GM19397 (cell line): ENCODE data around the gene LTBP2.

Experiments
- ATAC-seq: cut with Tn5 transposase; IDR thresholded peaks from one replicate; pipeline ENCODE4 v1.9.1; 2021; ENCODE audit warnings: mild to moderate bottlenecking, moderate library complexity; ENCODE audit not compliant: unreplicated experiment

LTBP2 gene

GRCh38 chr14:74593241-74593953 lies 18.6 kb downstream of the LTBP2 start:
- no peak for ATAC-seq

DNA sequence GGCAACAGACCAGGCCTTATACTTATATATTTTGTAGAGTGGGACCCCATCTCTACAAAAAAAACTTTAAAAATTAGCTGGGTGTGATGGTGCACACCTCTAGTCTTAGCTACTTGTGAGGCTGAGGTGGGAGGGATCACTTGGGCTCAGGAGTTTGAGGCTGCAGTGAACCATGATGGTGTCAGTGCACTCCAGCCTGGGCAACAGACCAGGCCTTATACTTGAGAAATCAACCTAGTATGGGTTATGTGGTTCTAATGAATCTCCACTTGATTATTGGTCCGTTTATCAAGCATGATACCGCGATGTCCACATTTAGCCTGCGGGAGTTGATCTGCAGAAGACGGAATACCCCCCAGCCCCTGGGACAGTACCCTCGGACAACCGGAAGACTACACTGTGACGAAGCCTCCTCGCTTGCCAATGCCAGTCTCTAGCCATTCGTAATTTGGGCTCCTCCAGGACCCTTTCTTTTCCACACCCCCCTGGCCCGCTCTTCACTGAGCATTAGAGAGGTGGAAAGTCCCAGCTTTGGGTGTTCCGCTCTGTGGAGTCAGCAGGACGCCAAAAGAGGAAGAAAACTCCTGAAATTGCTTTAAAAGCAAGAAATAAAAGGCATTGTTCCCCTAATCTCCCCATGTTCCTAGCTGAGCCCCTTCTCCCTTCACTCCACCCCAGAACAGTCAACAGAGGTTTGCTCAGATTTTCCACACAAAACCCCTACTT lies 19.4 kb downstream of the LTBP2 start:
- ATAC-seq = no peak

DNA sequence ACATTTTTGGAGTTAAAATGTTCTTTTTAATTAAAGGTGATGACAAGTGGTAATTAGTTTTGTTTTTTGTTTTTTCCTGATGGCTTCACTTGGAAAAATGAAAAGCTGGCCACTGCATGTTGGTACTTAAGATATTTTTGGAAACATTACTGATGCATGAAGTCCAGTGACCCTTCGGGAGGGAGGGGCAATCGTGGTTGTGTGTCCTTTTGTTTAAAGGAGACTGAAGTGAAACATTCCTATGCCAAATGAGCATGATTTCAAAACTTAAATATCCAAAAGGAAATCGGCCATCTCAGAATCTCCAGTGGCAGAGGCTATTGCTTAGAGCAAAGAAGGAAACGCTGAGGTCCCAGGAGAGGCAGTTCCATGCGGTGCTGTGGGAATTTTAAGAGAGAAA lies 20.1 kb downstream of the LTBP2 start:
- ATAC-seq = no peak

- no peak for ATAC-seq
Observed at GRCh38 chr14:74591394-74591793, 20.6 kb downstream of the LTBP2 start.

GRCh38 chr14:74589291-74589879 lies 22.7 kb downstream of the LTBP2 start:
- no peak for ATAC-seq

GRCh38 chr14:74587363-74587707 lies 24.7 kb downstream of the LTBP2 start:
- ATAC-seq = no peak

DNA sequence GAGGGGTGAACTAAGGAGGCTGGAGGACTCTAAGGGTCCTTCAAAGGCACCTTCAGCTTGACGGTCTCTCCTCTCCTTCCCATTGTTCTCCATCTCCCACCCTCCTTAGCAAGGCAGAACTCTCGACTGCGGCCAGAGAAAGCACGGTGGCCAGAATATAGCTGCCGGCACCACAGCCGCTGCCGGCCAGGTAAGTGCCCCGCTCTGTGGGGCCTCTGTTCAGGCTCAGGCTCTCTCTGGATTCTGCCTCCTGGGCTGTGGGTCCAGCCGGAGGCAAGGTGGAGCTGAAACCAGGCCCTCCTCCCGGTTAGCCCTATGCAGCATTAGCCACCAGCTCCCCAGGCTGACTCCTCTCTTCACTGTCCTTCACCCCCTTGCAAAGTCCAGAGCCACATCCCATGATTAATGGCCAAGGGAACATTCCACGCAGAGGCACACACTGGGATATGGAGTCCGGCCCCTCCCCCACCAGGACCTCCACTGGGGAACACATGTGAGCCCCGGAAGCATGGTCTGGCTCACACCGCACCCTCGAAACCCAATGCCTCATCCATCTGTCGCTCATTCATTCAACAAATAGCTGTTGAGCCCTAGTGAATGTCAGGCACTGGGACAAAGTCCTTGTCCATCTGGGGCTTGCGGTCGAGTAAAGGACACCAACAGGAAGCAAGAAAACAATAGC lies 25.2 kb downstream of the LTBP2 start:
- ATAC-seq = no peak

DNA sequence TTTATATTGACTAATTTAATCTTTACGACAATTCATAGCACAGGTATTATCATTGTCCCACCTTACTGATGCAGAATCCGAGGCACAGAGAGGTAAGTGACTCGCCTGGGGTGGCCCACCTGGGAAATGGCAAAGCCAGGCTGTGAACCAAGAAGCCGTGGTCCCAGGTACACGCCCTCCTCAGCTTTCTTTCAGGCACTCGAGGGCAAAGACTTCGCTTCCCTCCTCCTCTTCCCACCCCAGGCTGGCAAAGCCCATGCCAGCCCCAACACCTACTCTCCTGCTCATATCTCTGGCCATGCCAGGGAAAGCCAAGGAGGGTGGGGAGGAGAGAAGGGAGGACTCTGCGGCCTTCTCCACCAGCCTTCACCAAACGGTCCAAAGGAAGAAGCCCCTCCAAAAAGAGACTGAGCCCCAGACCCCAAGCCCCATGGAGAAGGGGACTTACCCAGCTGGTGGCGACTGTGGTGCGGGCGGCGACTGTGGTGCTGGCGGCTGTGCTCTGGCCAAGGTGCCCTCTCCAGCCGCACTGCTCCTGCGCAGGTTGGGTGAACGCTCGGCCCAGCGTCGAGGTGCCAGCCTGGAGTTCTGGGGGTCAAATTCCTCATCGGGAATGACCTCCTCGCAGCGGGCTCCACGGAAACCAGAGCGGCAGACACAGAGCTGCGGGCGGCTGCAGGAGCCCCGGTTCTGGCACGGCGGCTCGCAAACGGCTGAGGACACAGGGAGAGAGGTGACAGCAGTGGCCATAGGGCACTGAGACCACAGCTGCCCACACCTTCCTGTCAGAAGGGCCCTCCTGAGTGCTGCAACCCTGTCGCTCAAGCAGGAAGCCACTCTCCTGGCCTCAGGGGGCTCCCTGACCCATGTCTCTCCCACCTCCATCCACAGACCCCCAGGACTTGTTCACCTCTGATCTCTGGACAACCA lies 26.4 kb downstream of the LTBP2 start:
- no peak for ATAC-seq

GRCh38 chr14:74584951-74585350 lies 27.1 kb downstream of the LTBP2 start:
- no peak for ATAC-seq

- ATAC-seq = no peak
Observed at GRCh38 chr14:74583689-74584434, 28.2 kb downstream of the LTBP2 start.

- no peak for ATAC-seq
Observed at GRCh38 chr14:74582910-74583581, 29.0 kb downstream of the LTBP2 start.

DNA sequence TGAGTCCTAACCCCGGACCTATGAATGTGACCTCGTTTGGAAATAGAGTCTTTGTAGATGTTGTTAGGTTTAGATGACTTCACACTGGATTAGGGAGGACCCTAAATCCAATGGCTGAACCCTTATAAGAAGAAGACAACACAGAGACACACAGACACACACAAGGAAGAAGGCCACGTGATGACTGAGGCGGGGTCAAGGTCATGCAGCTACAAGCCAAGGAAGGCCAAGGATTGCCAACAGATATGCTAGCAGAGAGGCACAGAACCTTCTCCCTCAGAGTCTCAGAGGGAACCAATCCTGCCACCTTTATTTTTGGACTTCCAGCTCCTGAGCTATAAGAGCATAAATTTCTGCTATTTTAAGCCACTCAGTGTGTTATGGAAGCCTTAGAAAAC lies 31.8 kb downstream of the LTBP2 start:
- ATAC-seq = no peak

GRCh38 chr14:74579447-74580274 lies 32.4 kb downstream of the LTBP2 start:
- ATAC-seq = no peak

DNA sequence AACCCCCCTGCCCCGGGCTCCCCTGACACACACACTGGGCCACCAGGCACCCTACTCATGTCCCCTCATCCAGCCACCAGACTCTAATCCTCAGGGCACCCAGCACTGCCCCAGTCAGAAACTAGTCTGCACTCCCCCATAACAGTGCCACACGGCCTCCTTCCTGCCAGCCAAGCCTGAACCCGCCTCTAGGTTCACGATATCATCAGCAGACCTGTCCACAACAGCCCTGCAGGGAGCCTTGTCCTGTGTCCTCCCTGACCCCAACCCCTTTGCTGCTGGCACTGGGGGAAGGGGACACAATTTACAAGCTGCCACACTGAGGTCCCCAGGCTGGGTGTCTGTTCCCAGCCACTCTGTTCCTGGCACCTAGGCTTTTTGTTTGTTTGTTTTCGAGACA lies 33.6 kb downstream of the LTBP2 start:
- no peak for ATAC-seq

- no peak for ATAC-seq
Observed at GRCh38 chr14:74577948-74578275, 34.1 kb downstream of the LTBP2 start.

DNA sequence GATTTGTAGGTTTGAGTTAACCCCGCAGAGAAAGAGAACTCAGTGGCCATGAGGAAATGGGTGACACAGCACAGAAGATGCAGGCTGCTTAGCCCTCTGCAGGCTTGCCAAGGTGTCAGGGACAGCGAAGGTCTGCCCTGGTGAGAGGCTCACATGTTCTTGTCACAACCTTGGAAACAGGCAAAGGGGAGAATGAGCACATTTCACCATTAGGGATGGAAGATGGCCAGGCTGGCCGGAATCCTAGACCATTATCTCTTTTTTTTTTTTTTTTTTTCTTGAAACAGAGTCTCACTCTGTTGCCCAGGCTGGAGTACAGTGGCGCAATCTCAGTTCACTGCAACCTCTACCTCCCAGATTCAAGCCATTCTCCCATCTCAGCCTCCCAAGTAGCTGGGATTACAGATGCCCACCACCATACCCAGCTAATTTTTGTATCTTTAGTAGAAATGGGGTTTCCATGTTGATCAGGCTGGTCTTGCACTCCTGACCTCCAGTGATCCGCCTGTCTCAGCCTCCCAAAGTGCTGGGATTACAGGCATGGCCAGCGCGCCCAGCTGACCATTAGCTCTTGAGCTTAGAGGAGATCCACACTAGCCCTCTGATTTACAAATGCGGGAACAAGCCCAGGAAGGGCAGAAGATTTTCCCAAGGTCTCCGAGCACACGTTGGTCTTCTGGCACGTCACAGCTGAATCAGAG lies 34.6 kb downstream of the LTBP2 start:
- ATAC-seq = no peak

- ATAC-seq = no peak
Observed at GRCh38 chr14:74575936-74576335, 36.1 kb downstream of the LTBP2 start.

GRCh38 chr14:74575507-74575906 lies 36.5 kb downstream of the LTBP2 start:
- no peak for ATAC-seq
